Sigmoid colon (tissue), 4 donors: Measurements from ENCODE around the gene GRIN2A.

Experiments
- POLR2AphosphoS5 ChIP-seq, 4 donors: sonication (generic); formaldehyde crosslinking; IDR thresholded peaks; one replicate each; pipeline ENCODE4 v1.6.1; 2017; ENCODE audit warnings: antibody characterized with exemption in 4 of 4
- TF ChIP-seq, protein P1 (sequence below), 4 experiments: fragments of 450-650 bp in 3 of 4; fragments of 200-600 bp in 1 of 4; IDR thresholded peaks; one replicate each; pipeline ENCODE4 v1.5.1; 2016 to 2019; ENCODE audit warnings: antibody characterized with exemption in 4 of 4, mild to moderate bottlenecking in 3 of 4, moderate library complexity in 2 of 4

DNA sequence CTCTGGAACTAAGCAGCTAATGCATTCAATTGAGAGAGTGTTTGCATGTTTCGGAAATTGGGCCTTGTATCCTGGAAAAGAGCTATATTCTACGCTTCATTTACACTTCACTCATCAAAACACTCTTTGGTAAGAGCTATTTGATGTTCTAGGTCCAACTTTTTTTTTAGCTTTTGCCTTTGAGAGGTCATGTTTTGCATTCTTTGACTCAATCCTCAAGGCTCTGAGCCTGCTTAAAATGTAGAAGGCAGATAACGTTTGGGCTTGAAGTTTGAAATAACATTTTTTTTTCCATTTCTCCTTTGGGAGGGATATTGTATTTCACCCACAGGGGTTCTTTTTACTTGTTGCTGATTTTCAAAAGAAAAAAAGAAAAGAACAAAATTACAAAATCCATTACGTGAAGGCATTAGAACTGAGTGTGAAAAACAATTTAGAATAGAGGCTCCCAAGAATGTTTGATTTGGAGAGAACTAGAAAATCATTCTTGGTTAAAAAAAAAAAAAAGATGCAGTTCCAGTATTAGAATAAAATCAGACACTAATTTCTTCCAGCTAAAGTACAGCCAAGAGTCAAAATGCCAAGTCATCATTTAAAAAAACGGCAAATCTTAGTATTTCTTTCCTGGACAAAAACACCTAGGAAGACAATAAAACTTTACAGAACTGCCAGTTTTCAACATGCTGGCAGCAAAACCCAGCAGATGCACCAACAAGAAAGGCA, 268.5 kb downstream of the GRIN2A start:
- TF ChIP-seq, protein P1, sequence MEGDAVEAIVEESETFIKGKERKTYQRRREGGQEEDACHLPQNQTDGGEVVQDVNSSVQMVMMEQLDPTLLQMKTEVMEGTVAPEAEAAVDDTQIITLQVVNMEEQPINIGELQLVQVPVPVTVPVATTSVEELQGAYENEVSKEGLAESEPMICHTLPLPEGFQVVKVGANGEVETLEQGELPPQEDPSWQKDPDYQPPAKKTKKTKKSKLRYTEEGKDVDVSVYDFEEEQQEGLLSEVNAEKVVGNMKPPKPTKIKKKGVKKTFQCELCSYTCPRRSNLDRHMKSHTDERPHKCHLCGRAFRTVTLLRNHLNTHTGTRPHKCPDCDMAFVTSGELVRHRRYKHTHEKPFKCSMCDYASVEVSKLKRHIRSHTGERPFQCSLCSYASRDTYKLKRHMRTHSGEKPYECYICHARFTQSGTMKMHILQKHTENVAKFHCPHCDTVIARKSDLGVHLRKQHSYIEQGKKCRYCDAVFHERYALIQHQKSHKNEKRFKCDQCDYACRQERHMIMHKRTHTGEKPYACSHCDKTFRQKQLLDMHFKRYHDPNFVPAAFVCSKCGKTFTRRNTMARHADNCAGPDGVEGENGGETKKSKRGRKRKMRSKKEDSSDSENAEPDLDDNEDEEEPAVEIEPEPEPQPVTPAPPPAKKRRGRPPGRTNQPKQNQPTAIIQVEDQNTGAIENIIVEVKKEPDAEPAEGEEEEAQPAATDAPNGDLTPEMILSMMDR (IDR thresholded peaks at IDR 0.05) = no peak
- TF ChIP-seq POLR2AphosphoS5 (IDR thresholded peaks at IDR 0.05) = no peak
